Amygdala (tissue), 56 donors: Measurements from ENCODE around the gene TRPM3.

Source experiments
- DNase-seq, 56 donors: peaks; one replicate each; lab custom pipeline; 2025; lab: John Stamatoyannopoulos, UW

TRPM3 gene

DNA sequence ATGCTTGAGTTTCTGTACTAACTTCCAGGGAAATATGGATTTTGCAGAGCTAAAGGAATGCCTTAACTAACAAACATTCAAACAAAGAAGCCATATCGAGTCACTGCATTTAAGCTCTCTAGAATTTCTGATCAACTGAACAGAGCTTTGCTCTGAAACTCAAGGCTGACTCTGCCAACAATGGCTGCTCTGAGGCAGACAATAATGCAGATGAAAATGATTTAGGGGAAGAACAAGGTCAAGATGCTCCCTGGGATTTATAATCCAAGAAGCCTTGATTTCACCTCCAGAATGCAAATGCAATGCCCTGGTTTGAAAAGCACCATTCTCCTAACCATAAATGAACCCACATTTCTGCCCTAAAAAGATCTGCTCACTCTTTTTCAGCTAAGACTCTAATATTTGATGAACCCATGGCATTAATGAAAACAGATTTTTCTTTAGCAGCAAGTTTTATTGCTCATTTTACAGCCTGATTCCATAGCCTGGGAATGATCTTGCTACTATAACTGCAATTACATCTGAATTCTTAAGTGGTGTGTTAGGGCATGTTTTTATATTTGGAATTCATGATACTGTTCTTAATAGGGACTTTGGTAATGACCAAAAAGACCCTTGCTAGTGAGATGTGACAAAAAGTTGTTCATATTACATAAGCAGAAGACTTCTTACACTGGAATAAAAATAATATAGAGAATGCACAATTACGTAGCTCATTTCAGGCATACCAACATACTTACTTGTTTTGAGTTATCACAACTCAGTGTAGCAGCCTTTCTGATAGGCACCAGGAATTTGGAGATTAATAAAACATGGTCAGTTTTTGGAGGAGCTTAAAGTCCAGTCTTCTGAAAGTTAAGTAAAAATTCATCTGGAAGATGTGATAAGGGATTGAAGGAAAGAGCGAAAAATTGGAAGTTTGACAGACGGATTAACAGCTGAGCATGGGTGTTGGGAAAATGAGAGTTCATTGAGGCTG lies 169.4 kb downstream of the TRPM3 start:
- DNase-seq, result no peak

GRCh38 chr9:70950270-70950669 lies 171.2 kb downstream of the TRPM3 start:
- no peak for DNase-seq

DNA sequence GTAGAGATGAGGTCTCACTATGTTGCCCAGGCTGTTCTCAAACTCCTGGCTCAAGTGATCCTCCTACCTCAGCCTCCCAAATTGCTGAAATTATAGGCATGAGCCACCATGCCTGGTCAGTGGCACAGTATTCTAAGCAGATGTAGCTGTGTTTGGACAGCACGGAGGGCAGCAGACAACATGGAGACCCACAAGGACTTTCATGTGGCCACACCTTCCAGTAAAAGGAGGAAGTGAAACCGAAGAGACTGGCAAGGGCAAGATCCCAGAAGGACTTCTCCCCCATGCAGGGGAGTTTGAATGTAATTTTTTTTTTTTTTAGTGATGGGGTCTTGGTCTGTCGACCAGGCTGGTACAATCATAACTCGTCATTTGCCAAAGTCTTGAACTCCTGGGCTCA lies 172.2 kb downstream of the TRPM3 start:
- DNase-seq, result no peak

DNA sequence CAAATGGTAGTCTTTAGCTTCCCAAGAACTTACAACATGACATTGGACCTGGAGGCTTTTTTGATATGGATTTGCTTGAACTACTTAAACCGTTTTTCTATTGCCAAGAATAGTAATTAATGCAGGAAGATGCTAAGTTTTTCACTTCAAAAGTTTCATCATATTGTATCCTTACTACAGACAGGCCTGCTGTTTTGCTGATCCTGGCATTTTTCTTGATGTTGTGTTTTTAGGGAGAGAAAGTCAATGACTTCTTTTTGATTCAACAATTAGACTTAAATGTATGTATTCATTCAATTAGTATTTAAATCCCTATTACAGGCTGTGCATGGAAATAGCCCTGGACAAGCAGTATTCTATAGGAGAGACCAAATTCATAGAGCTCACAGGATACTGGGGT lies 172.7 kb downstream of the TRPM3 start:
- DNase-seq, result no peak

DNA sequence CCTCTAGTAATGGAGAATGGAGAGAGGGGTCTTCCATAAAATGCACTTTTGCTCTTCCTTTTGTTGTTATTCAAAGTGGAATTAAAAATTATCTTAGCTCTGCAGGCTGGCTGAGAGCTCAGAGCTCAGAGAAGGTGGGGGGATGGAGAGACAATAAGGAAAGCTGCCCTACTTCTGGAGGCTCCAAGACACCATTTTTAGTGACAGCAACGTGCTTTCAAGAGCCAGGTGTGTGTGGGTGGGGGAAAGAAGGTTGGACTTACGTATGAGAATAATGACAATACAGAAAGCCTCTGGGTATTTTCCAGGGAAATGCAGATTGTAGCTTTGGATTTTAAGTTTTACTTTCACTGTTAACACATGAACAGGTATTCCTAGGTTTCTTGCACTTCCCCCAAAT lies 173.9 kb downstream of the TRPM3 start:
- peak in 3 of 56 donors; percentile 2 to 8 (median 3) for DNase-seq

GRCh38 chr9:70947086-70947485 lies 174.3 kb downstream of the TRPM3 start:
- DNase-seq, result no peak

DNA sequence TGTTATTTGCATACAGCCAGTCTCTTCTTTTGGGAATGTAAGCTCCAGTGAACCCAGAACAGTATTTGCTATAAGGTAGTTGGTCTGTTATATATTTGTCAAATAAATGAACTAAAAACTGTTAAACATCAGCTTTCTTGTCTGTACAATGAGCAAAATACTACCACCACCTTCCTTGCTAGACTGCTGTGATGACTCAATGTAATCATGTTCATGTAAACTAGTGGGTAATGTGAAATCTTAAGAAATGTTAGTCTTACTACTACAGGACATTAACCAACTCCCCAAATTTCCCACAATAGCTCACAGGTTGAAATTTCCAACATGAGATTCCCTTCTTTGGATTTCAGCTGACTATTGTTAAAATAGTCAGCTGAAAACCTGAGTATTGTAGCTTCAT lies 176.1 kb downstream of the TRPM3 start:
- no peak for DNase-seq

DNA sequence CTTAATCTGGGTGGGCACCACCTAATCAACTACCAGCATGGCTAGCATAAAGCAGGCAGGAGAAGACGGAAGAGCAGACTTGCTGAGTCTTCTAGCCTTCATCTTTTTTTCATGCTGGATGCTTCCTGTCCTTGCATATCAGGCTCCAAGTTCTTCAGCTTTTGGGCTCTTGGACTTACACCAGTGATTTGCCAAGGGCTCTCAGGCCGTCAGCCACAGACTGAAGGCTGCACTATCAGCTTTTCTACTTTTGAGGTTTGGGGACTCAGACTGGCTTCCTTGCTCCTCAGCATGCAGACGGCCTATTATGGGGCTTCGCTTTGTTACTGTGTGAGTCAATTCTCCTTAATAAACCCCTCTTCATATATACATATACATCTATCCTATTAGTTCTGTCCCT lies 180.2 kb downstream of the TRPM3 start:
- DNase-seq, result no peak

- no peak for DNase-seq
Measured at GRCh38 chr9:70940605-70941004, 180.8 kb downstream of the TRPM3 start.

- DNase-seq, result no peak
Measured at GRCh38 chr9:70936536-70936935, 184.9 kb downstream of the TRPM3 start.

- no peak for DNase-seq
Measured at GRCh38 chr9:70935856-70936255, 185.6 kb downstream of the TRPM3 start.

DNA sequence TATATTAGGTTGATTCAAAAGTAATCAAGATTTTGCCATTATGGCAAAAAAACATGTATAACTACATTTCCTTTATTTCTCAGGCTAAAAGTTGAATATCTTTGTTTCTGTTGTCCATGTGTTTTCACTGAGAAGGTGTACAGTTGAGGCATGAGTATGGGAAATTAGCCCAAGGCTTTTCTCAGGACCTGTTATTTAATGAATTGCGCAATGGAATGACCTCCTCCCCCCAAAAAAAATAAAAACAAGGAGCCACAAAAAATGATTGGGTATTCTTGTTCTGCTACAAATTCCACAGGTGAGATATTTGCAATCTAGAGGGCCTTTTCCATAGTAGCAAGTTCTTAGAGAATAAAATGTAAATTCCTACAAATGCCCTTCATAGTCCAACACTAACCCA lies 186.8 kb downstream of the TRPM3 start:
- no peak for DNase-seq

DNA sequence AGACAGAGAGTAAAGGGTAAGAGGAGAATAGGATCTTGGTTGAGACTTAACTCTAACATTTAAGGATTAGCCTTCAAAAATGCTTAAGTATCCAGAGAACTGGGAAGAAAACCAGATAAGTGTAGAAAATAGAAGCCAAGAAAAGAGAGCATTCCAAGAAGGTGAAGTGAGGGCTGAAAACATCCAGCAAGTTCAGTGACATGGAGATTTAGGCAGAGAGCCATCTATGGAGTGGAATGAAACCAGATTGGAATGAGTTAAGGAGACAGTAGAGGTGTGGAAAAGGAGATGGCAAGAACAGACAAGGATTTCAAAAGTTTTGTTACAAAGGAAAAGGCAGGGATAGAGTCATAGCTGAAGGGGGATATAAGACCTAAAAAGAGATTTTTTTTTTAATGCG lies 188.1 kb downstream of the TRPM3 start:
- no peak for DNase-seq

DNA sequence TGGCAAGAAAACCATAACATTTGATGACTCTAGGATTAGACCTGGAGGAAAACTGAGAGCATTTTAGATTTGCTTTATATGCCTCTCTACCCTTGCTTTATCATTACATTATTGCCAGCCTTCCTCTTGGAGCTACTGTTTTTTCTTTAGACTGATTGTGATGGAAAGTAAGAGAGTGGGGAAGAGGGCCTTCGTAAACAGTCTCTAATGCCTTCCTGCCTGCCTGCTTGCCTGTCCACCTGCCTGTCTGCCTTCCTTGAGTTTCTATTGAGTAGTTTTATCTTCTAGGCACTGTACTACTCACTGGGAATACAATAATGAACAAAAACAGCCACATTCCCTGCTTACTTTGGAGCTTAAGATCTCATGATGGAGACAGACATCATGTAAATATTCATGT lies 189.3 kb downstream of the TRPM3 start:
- no peak for DNase-seq

- DNase-seq, result no peak
Measured at GRCh38 chr9:70927530-70927929, 193.9 kb downstream of the TRPM3 start.

DNA sequence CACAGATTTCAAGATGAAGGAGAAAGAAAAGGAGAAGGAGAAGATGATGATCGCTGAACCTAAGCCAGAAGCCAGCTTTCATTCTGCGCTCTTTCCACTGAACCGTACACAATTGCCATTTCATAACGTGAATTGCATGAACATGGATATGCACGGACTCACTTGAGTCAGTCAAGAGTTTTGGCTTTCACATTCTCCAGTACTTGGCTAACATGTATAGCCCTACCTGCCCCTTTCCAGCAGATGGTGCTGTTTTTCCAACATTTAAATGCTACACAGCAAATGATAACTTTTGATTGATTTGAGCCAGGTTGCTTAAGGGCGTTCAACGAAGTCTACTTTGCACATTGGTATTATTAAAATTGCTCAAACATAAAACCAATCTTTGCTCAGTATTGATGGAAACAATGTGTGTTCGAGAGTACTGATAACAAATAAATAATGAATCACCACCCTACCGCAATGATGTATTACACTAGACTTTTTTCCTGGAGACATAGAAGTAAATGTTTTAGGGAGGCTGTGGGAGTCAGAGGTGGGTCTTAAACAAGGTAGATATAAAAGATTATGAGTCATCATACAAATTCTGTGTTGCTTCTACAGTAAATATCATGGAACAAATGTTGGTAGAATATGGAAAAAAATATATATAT lies 196.4 kb downstream of the TRPM3 start:
- DNase-seq, result peak in 21 of 56 donors; percentile 0 to 52 (median 7)

DNA sequence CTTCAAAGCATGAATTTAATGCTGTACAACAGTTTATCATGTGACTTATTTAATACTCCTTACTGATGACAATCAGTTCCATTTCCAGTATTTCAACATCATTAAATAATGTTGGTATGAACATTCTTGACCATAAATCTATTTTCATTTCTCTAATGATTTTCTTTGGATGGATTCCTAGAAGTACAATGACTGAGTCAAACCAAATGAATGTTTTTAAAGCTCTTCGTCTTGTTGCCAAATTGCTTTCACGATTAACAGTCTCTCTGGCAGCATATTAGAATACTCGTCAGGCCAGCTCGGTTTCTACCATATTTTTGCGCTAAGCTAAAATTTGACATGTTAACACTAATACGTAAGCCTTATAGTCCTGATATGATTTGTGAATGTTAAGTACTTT lies 197.0 kb downstream of the TRPM3 start:
- DNase-seq, result no peak

- no peak for DNase-seq
Measured at GRCh38 chr9:70923961-70924360, 197.5 kb downstream of the TRPM3 start.

GRCh38 chr9:70921136-70921535 lies 200.3 kb downstream of the TRPM3 start:
- DNase-seq, result no peak

DNA sequence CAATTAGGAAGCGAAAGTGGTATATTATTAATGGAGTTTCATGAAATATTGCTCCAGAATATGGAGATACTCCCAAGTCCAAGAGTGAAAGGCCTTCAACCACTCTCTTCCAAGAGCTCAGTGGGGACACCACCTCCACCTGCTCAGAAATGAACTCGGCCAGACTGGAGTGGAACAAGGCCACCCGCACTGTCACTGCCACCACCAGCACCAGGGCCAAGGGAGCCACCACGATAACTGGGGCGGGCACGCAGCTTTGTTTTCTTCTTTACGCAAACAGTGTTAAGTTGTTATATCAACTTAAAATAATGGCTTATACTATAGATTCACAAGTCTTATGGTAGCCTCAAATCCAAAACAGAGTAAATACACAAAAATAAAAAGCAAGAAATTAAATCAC lies 204.1 kb downstream of the TRPM3 start:
- no peak for DNase-seq

DNA sequence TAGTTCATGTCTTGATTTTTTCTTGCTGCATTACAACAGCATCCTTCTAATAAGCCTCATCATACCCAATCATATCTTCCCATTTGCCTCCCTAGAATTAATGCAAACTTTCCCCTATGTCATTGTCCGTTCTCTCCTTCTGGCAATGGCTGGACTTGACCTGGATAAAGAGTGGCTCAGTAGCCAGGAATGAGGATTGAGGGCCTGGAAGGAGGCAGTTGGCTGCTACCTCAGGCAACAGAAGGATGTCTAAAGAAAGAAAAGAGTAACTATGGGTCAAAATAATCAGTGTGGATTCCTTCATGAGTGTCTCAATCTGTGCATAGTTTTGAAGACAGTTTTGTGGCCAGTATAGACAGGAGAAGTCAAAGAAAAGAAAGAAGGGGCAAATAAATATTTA lies 209.6 kb downstream of the TRPM3 start:
- DNase-seq, result no peak

DNA sequence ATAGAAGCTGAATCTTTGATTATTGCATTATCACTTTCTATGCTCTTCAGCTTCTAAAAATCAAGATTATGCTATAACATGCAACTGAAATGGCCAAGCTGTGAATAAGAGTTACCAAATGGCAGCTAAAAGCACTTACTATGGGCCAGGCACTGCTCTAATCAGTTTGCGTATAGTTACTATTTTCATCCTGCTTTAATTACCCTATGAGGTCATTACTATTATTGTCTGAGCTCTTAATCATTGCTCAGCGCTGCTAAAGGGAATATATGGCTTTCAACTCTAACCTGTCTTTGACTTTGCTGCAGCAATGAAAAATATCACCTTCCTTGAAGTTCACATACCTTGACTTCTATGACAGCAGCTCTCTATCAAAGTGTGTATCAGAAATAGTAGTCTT lies 210.8 kb downstream of the TRPM3 start:
- DNase-seq, result no peak
